GM18909 (cell line): ENCODE data around the gene SLK.

ENCODE experiments used
- ATAC-seq: cut with Tn5 transposase; IDR thresholded peaks from one replicate; pipeline ENCODE4 v1.9.1; 2021; ENCODE audit warnings: mild to moderate bottlenecking; ENCODE audit not compliant: unreplicated experiment, poor library complexity

SLK gene

GRCh38 chr10:103939522-103939921, 27.4 kb upstream of the SLK start:
- ATAC-seq: no peak

DNA sequence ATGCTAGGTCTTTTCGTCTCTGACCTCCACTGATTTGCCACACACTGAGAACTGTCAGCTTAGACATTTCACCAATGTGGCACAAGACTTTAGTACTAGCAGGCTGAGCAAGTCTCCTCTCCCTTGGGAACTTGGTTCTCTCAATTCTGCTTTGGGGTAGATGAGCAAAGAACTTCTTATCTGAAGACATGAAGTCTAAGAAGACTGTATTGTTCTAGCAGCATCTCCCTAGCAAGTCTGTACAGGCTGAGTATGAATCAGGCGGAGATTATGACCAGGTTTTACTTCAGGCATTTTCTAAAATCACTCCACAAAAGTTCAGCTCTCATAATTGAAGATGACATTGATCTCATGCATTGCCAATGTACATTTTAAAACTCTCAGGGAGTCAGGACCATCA, 25.1 kb upstream of the SLK start:
- no peak for ATAC-seq

DNA sequence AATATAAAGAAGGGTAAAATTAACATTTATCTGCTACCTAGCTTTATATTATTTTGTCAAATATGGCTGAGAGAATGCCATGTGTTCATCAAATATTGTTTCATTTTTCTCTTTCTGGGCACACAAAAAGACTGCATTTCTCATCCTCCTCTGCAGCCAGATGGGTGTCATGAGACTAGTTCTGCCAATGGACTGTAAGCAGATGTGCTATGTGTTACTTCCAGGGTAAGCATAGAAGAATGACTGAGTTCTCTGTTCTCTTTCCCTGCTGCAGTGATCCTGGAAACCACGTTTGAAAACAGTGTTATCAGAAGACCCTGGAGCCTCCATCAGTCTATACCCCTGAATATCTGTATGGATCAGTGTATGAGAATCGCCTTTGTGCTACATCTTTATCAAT, 24.1 kb upstream of the SLK start:
- no peak for ATAC-seq

GRCh38 chr10:103947799-103948516, 19.0 kb upstream of the SLK start:
- no peak for ATAC-seq

DNA sequence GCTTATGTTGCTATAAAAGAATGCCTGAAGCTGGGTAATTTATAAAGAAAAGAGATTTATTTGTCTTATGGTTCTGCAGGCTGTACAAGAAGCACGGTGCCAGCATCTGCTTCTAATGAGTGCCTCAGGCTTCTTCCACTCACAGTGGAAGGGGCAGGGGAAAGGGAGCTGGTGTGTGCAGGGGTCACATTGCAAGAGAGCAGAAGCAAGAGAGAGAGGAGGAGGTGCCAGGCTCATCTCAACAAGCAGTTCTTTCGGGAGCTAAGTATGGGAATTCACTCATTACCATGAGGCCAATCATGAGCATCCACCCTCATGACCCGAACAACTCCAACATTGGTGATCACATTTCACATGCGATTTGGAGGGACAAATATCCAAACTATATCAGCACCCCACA, 17.2 kb upstream of the SLK start:
- no peak for ATAC-seq

DNA sequence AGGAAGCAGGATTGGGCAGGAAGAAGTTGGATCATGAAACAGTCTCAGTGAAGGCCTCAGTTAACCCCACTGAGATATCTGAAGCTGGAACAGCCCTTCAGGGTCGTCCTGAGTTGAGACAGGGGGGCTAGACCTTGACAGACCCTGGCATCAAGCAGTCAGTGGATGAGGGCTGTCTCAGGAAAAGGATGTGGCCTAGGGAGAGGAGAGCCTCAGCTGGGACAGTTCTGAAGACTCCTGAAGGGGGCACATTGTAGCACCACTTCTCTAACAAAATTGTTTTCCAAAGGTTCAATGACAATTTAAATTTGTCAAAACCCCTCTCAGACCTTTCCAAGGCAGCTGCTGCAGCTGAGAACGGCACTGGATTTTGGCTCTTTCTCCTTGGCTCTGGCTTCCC, 15.8 kb upstream of the SLK start:
- ATAC-seq: no peak

GRCh38 chr10:103951942-103952341, 15.0 kb upstream of the SLK start:
- ATAC-seq: no peak

- no peak for ATAC-seq
Measured at GRCh38 chr10:103954543-103954942, 12.4 kb upstream of the SLK start.

- no peak for ATAC-seq
Measured at GRCh38 chr10:103958996-103959395, 7.9 kb upstream of the SLK start.

DNA sequence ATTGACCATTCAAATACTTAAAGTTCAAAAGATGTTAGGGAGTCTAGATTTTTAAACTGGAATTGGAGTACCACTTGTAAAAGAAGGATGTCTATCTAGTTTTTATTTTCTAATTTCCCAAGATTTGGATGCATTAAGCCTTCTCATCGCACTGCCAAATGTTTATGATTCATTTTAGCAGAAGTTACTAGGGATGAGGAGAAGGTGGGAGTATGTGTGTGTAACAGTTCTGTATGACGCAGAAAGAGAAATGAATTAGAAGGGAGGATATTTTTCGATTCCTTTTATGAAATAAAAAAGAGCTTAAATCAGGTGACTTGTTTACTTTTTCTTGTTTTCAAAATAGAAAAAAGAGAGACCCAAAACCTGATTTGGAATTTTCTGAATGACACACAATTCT, 6.8 kb upstream of the SLK start:
- no peak for ATAC-seq

DNA sequence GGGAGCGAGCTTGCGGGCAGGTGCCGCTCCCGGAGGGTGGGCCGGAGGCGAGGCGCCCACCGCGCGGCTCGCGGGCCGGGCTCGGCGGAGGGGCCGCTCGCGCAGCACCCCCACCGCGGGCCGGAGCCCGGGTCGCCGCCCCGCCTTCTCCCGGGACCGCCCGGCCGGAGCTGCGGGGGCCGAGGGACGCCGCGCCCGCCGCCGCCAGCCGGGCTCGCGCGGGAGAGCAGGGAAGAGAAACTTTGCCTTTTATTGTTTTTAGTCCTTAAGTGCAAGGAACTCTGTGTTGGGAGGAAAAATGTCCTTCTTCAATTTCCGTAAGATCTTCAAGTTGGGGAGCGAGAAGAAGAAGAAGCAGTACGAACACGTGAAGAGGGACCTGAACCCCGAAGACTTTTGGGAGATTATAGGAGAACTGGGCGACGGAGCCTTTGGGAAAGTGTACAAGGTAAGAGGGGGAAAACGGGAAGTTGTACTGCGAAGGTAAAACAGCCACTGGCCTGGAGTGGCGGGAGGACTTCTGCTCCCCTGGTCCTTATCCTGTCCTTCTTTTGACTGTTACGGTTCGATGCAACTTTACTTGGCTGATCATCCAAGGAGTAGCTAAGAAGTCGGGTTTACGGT, 620 bp downstream of the SLK start:
- peak; percentile 49 for ATAC-seq

GRCh38 chr10:103968441-103969391, 1.8 kb downstream of the SLK start:
- ATAC-seq: no peak

GRCh38 chr10:103969436-103969835, 2.5 kb downstream of the SLK start:
- ATAC-seq: no peak

GRCh38 chr10:103969857-103970627, 3.1 kb downstream of the SLK start:
- ATAC-seq: no peak

GRCh38 chr10:103975169-103975568, 8.2 kb downstream of the SLK start:
- no peak for ATAC-seq

DNA sequence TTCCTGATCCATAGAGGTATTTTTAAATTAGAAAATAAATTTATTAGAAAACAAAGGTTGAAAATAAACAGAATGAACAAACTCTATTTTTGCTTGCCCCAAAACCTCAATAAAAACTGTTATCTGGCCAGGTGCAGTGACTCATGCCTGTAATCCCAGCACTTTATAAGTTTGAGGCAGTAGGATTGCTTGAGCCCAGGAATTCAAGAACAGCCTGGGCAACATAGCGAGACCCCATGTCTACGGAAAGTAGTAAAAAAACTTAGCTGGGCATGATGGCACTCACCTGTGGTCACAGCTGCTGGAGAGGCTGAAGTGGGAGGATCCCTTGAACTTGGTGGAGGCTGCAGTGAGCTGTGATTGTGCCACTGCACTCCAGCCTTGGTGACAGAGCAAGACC, 10.3 kb downstream of the SLK start:
- ATAC-seq: no peak

DNA sequence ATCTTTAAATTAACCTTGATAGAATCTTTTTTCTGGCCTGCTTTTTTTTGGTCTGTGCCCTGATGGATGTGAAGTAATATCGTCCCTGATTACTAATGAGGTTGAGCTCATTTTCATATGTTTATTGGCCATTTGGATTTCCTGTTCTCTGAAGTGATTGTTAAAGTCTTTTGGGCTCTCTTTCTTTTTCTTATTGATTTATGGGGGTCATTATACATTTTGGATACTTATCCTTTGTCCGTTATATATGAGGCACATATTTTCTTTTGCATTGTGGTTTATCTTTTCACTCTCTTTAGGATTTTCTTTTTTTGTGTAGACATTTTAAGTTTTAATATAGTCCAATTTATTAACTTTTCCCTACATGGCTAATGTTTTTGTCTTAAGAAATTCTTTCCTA, 12.6 kb downstream of the SLK start:
- no peak for ATAC-seq

DNA sequence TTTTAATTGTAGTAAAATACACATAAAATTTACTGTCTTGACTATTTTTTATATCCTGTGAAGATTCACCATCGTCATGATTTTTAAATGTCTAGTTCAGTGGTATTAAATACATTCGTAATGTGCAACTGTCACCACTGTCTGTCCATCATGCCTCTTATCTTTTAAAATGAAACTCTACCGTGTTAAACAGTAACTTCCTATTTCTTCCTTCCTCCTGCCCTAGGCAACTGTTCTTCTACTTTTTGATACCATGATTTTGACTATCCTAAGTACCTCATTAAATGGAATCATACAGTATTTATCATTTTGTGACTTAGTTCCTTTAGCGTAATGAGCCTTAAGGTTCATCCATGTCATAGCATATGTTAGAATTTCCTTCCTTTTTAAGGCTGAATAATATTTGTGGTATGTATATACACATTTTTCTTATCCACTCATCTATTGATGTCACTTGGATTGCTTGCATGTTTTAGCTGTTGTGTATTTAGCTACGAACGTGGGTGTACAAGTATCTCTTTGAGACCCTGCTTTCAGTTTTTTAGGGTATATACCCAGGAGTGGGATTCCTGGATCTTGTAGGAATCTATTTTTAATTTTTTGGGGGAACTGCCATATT, 13.5 kb downstream of the SLK start:
- ATAC-seq: peak; percentile 39

DNA sequence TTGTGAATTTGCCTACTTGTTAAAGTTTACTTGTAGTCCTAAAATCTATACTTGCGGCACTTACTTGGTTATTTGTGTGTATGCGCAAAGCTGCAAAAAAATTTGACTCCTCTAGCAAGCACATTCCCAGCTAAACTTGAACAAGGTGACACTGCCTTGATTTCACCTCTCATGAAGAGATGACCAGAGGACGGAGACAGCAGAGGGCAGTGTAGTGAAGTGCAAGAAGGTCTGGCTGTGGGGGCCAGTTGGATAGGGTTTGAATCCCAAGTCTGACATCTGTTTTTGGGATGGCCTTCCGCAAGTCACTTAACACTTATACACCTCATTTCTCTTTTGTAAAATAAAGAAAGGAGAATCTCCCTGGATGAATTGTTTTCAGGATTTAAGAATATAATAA, 15.7 kb downstream of the SLK start:
- no peak for ATAC-seq

DNA sequence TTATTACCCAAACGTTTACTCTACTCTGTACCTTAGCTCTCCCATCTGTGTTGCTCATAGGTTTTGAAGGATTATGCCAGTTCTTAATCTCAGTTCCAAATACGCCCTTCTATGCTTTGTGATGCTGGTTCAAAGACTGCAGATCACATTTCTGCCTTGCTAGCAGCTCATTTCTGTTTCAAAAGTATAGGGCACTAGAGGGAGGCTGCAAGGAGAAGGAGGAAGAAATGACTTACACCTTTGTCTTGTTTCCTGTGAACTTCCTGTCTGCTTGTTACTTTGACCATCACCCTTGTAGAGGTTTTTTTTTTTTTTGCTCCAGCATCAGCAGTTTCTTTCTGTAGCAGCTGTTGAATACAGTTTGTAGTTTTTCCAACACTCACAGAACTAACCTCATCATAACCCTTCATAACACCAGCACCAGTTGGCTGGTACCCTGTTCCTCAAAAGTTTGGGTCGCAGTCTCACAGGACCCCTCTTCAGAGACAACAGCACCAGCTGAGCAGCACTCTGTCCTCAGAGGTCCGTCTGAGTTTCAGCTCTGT, 16.5 kb downstream of the SLK start:
- peak; percentile 82 for ATAC-seq
